ENCODE results near the gene SLX4. TPM values are rescaled to one million over a fixed set of nuclear protein-coding genes. Genes with fewer than 3 reads are reported as not detected.

Gene SLX4
- total RNA-seq, 5 donors from 2014 or later (not counting 1 experiment from before 2014, with no cell fraction given), result 6.3 to 9.4 (median 8.5) TPM

- ATAC-seq (replicated peaks in 1 of 4) (no peak), DNase-seq (no peak)
- WGBS (ENCODE audit: insufficient coverage), result 96% methylated on average over 39 of the region's 43 CpGs
- peaks cover 0 to 3% (median 0%) of the 10 kb centered on the region in 3 donors for H3K4me1 Mint-ChIP-seq
- Histone ChIP-seq H3K4me3 (ENCODE audit: control insufficient read depth in 1 of 2, extremely low read depth in 1 of 2, low read length in 1 of 2) (no peak overlapping the region), H3K27ac (ENCODE audit: low read length) (no peak overlapping the region), H3K9me3 (no peaks in the 10 kb centered on the region), H3K27me3 (replicated peaks in 1 of 2; ENCODE audit: control insufficient read depth in 2 of 2, extremely low read depth in 1 of 2, insufficient read depth in 2 of 2, low read length in 1 of 2) (no peaks in the 10 kb centered on the region), H3K36me3 (ENCODE audit: control insufficient read depth in 2 of 2, extremely low read depth in 1 of 2, insufficient read depth in 1 of 2, low read length in 1 of 2) (peaks cover 21 to 80% of the 10 kb centered on the region in 2 donors), H3K4me1 (ENCODE audit: control insufficient read depth in 1 of 2, extremely low read depth in 1 of 2, insufficient read depth in 2 of 2, low read length in 2 of 2) (peaks cover 0 to 6% of the 10 kb centered on the region in 2 experiments)
- no peak overlapping the region for H3K27ac Mint-ChIP-seq
- H3K9me3 Mint-ChIP-seq, result no peaks in the 10 kb centered on the region
- no peak overlapping the region for H3K4me3 Mint-ChIP-seq
- H3K27me3 Mint-ChIP-seq, result no peaks in the 10 kb centered on the region
- ChIA-PET POLR2A (no interaction called here), CTCF (no interaction called here)
- H3K36me3 Mint-ChIP-seq, result peaks cover 30% of the 10 kb centered on the region
Measured at GRCh38 chr16:3564130-3564888, 47.1 kb downstream of the SLX4 start.

DNA sequence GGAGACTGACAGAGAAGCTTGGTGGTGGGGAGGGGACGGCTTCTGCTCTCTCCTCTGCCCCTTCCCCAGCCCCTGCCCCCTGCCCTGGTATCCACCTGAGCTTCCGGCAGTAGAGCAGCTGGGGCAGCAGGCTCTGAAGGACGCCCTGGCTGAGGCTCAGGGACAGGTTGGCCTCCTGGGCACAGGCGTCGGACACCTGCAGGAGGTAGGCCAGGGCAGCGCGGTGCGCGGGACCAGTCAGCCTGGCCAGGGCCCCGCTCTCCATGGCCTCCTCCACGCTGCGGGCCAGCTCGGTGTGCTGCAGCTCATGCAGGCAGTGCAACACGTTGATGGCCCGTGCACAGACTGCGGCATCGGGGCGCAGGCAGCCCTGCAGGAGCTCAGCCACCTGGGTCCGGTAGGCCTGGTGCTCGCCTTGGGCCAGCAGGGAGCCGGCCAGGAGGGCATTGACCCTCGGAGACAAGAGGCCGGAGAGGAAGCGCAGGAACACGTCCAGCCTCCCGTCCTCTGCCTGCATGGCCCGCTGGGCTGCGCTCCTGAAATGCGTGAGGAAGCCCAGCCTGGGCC lies 48.4 kb downstream of the SLX4 start:
- H3K27ac ChIP-seq (ENCODE audit: low read length), result no peak overlapping the region
- Mint-ChIP-seq H3K27me3 (no peaks in the 10 kb centered on the region), H3K36me3 (peaks cover 31% of the 10 kb centered on the region), H3K27ac (no peak overlapping the region), H3K9me3 (no peaks in the 10 kb centered on the region), H3K4me3 (no peak overlapping the region), H3K4me1 (no peaks in the 10 kb centered on the region)
- DNase-seq (no peak), ATAC-seq (replicated peaks in 1 of 4) (peak in 1 of 4 experiments; percentile 32)
- CTCF ChIA-PET, result no interaction called here
- no peaks in the 10 kb centered on the region for H3K9me3 ChIP-seq
- 98% methylated on average over 28 of the region's 29 CpGs for WGBS (ENCODE audit: insufficient coverage)
- H3K4me1 ChIP-seq (ENCODE audit: control insufficient read depth in 1 of 2, extremely low read depth in 1 of 2, insufficient read depth in 2 of 2, low read length in 2 of 2), result peaks cover 0 to under 1% of the 10 kb centered on the region in 2 experiments
- H3K36me3 ChIP-seq (ENCODE audit: control insufficient read depth in 2 of 2, extremely low read depth in 1 of 2, insufficient read depth in 1 of 2, low read length in 1 of 2), result peaks cover 24 to 85% of the 10 kb centered on the region in 2 donors
- POLR2A ChIA-PET, result no interaction called here
- H3K27me3 ChIP-seq (replicated peaks in 1 of 2; ENCODE audit: control insufficient read depth in 2 of 2, extremely low read depth in 1 of 2, insufficient read depth in 2 of 2, low read length in 1 of 2), result no peaks in the 10 kb centered on the region
- H3K4me3 ChIP-seq (ENCODE audit: control insufficient read depth in 1 of 2, extremely low read depth in 1 of 2, low read length in 1 of 2), result no peak overlapping the region

DNA sequence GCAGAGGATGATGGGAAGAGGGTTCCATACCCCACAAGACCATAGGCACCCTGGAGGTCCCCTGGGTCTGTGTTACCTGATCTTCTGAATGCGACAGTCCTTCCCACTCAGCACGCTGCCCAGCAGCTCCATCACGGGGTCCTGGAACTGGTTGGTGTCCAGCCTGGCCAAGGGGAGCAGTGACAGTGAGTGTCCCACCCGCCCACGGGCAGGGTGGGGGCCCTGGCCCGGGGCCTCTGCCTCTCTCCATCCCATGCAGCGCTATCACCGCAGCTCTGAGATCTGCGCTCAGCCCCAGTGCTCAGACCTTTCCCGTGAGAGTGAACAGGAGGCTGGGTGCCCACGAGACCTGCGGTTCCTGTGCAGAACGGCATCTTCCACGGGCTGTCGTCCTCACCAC lies 49.8 kb downstream of the SLX4 start:
- H3K4me3 ChIP-seq (ENCODE audit: control insufficient read depth in 1 of 2, extremely low read depth in 1 of 2, low read length in 1 of 2), result no peak overlapping the region
- no peak for ATAC-seq (replicated peaks in 1 of 4)
- no peaks in the 10 kb centered on the region for H3K9me3 Mint-ChIP-seq
- H3K36me3 Mint-ChIP-seq, result peaks cover 45% of the 10 kb centered on the region
- ChIA-PET CTCF (no interaction called here), POLR2A (no interaction called here)
- H3K4me3 Mint-ChIP-seq, result no peak overlapping the region
- H3K4me1 Mint-ChIP-seq, result no peaks in the 10 kb centered on the region
- H3K27ac ChIP-seq (ENCODE audit: low read length), result no peak overlapping the region
- H3K27me3 Mint-ChIP-seq, result no peaks in the 10 kb centered on the region
- no peaks in the 10 kb centered on the region for H3K4me1 ChIP-seq (ENCODE audit: control insufficient read depth in 1 of 2, extremely low read depth in 1 of 2, insufficient read depth in 2 of 2, low read length in 2 of 2)
- 98% methylated on average over 11 of the region's 15 CpGs for WGBS (ENCODE audit: insufficient coverage)
- no peak for DNase-seq
- no peaks in the 10 kb centered on the region for H3K27me3 ChIP-seq (replicated peaks in 1 of 2; ENCODE audit: control insufficient read depth in 2 of 2, extremely low read depth in 1 of 2, insufficient read depth in 2 of 2, low read length in 1 of 2)
- H3K9me3 ChIP-seq, result no peaks in the 10 kb centered on the region
- H3K27ac Mint-ChIP-seq, result no peak overlapping the region
- peaks cover 25 to 87% of the 10 kb centered on the region in 2 donors for H3K36me3 ChIP-seq (ENCODE audit: control insufficient read depth in 2 of 2, extremely low read depth in 1 of 2, insufficient read depth in 1 of 2, low read length in 1 of 2)

- Histone ChIP-seq H3K4me1 (ENCODE audit: control insufficient read depth in 1 of 2, extremely low read depth in 1 of 2, insufficient read depth in 2 of 2, low read length in 2 of 2) (peaks cover 0 to 10% of the 10 kb centered on the region in 2 experiments), H3K27ac (ENCODE audit: low read length) (no peak overlapping the region), H3K4me3 (ENCODE audit: control insufficient read depth in 1 of 2, extremely low read depth in 1 of 2, low read length in 1 of 2) (no peak overlapping the region), H3K27me3 (replicated peaks in 1 of 2; ENCODE audit: control insufficient read depth in 2 of 2, extremely low read depth in 1 of 2, insufficient read depth in 2 of 2, low read length in 1 of 2) (no peaks in the 10 kb centered on the region), H3K36me3 (ENCODE audit: control insufficient read depth in 2 of 2, extremely low read depth in 1 of 2, insufficient read depth in 1 of 2, low read length in 1 of 2) (peaks cover 38 to 89% of the 10 kb centered on the region in 2 donors), H3K9me3 (no peaks in the 10 kb centered on the region)
- H3K36me3 Mint-ChIP-seq, result peaks cover 62% of the 10 kb centered on the region
- 100% methylated on average over 2 of the region's 7 CpGs for WGBS (ENCODE audit: insufficient coverage)
- no peaks in the 10 kb centered on the region for H3K9me3 Mint-ChIP-seq
- H3K4me3 Mint-ChIP-seq, result no peak overlapping the region
- CTCF ChIA-PET, result no interaction called here
- DNase-seq (no peak), ATAC-seq (replicated peaks in 1 of 4) (no peak)
- POLR2A ChIA-PET, result no interaction called here
- H3K27ac Mint-ChIP-seq, result no peak overlapping the region
- no peaks in the 10 kb centered on the region for H3K27me3 Mint-ChIP-seq
- peaks cover 3 to 14% (median 6%) of the 10 kb centered on the region in 3 donors for H3K4me1 Mint-ChIP-seq
Measured at GRCh38 chr16:3554351-3554928, 57.0 kb downstream of the SLX4 start.

GRCh38 chr16:3553138-3553923 lies 58.1 kb downstream of the SLX4 start:
- Mint-ChIP-seq H3K4me1 (peaks cover 3 to 14% (median 10%) of the 10 kb centered on the region in 3 donors), H3K4me3 (no peak overlapping the region), H3K36me3 (peaks cover 68% of the 10 kb centered on the region), H3K27ac (no peak overlapping the region), H3K9me3 (no peaks in the 10 kb centered on the region), H3K27me3 (no peaks in the 10 kb centered on the region)
- Histone ChIP-seq H3K9me3 (no peaks in the 10 kb centered on the region), H3K27ac (ENCODE audit: low read length) (no peak overlapping the region), H3K27me3 (replicated peaks in 1 of 2; ENCODE audit: control insufficient read depth in 2 of 2, extremely low read depth in 1 of 2, insufficient read depth in 2 of 2, low read length in 1 of 2) (no peaks in the 10 kb centered on the region), H3K4me1 (ENCODE audit: control insufficient read depth in 1 of 2, extremely low read depth in 1 of 2, insufficient read depth in 2 of 2, low read length in 2 of 2) (peaks cover 0 to 10% of the 10 kb centered on the region in 2 experiments), H3K36me3 (ENCODE audit: control insufficient read depth in 2 of 2, extremely low read depth in 1 of 2, insufficient read depth in 1 of 2, low read length in 1 of 2) (peaks cover 38 to 94% of the 10 kb centered on the region in 2 donors), H3K4me3 (ENCODE audit: control insufficient read depth in 1 of 2, extremely low read depth in 1 of 2, low read length in 1 of 2) (no peak overlapping the region)
- WGBS (ENCODE audit: insufficient coverage), result 100% methylated on average over 7 of the region's 11 CpGs
- ChIA-PET POLR2A (no interaction called here), CTCF (no interaction called here)
- DNase-seq, result no peak
- no peak for ATAC-seq (replicated peaks in 1 of 4)
